Body of pancreas (tissue), 4 donors: ENCODE data around the gene BTG4. TPM values are rescaled to one million over a fixed set of nuclear protein-coding genes. Genes with fewer than 3 reads are reported as not detected.

Source experiments
- ATAC-seq: fragments of 150-250 bp; one replicate; pipeline ENCODE4 v1.9.1; 2016
- DNase-seq, 4 donors: peaks; one replicate each; pipeline ENCODE4 v3.0.0-alpha.2; 2019
- H3K27ac ChIP-seq, 4 donors: fragments of 200-600 bp; sonication (generic); 1 replicate in 3 of 4; 2 replicates in 1 of 4; pipeline versions ENCODE4 v1.5.1 to v1.6.1; 2016 to 2019; ENCODE audit warnings: mild to moderate bottlenecking in 1 of 4, mixed read lengths in 1 of 4, moderate library complexity in 1 of 4
- H3K27me3 ChIP-seq, 2 donors: fragments of 200-600 bp; sonication (generic); one replicate each; pipeline ENCODE4 v1.6.0; 2016; ENCODE audit warnings: mild to moderate bottlenecking in 1 of 2
- H3K36me3 ChIP-seq, 2 donors: fragments of 200-600 bp; sonication (generic); replicated peaks in 1 of 2; 2 replicates each; pipeline ENCODE4 v1.5.1; 2016; ENCODE audit warnings: low read depth in 2 of 2; ENCODE audit not compliant: insufficient read depth in 1 of 2
- H3K4me1 ChIP-seq: fragments of 200-600 bp; sonication (generic); one replicate; pipeline ENCODE4 v1.6.0; 2016
- H3K4me3 ChIP-seq, 2 donors: fragments of 200-600 bp; sonication (generic); 1 replicate in 1 of 2; 2 replicates in 1 of 2; pipeline ENCODE4 v1.5.1; 2016 to 2019
- H3K9me3 ChIP-seq, 3 donors: fragments of 200-600 bp; sonication (generic); 1 replicate in 2 of 3; 2 replicates in 1 of 3; pipeline ENCODE4 v1.5.1; 2016
- CTCF ChIP-seq, 7 experiments: fragments of 450-650 bp in 4 of 7; fragments of 200-600 bp in 3 of 7; sonication (generic) in 3 of 7; IDR thresholded peaks; one replicate each; pipeline ENCODE4 v1.5.1; 2016 to 2019; ENCODE audit warnings: antibody characterized with exemption in 7 of 7
- POLR2A ChIP-seq, 3 donors: fragments of 450-650 bp; IDR thresholded peaks; one replicate each; pipeline ENCODE4 v1.6.1; 2016; ENCODE audit warnings: antibody characterized with exemption in 3 of 3, mild to moderate bottlenecking in 2 of 3
- WGBS, 2 donors: methylation state at CpG; one replicate each; pipeline ENCODE4 v1.1.5; 2017; 5-methylcytosine and 5-hydroxymethylcytosine counted together
- intact Hi-C: fragments of 100-400 bp; cut with DNase I; formaldehyde crosslinking; loops from one replicate; pipeline ENCODE4 v1.15.1; 2023
- total RNA-seq, 2 donors: library from RNA; depleted of rRNA; stranded (reverse); fragments of >200 nt; gene quantifications; one replicate each; pipeline ENCODE4 v1.1.0, GENCODE V29; 2016

Gene BTG4
- total RNA-seq, 2 donors from 2014 or later = not detected

GRCh38 chr11:111526501-111526900 is 14.3 kb upstream of the BTG4 start:
- H3K4me3 ChIP-seq = no peak overlapping the region
- TF ChIP-seq POLR2A (IDR thresholded peaks at IDR 0.05) (no peak), CTCF (IDR thresholded peaks at IDR 0.05) (no peak)
- ATAC-seq (no peak), DNase-seq (no peak)
- H3K9me3 ChIP-seq = no peaks in the 10 kb centered on the region
- H3K27ac ChIP-seq = no peak overlapping the region
- intact Hi-C loops = no loop called here
- WGBS, 2 donors = 71 to 75% methylated on average over 1 of the region's 1 CpG
- H3K36me3 ChIP-seq = no peaks in the 10 kb centered on the region
- H3K4me1 ChIP-seq = no peaks in the 10 kb centered on the region
- no peaks in the 10 kb centered on the region for H3K27me3 ChIP-seq

- intact Hi-C loops = no loop called here
- no peaks in the 10 kb centered on the region for H3K4me1 ChIP-seq
- no peak for ATAC-seq
- no peak overlapping the region for H3K27ac ChIP-seq
- H3K36me3 ChIP-seq = no peaks in the 10 kb centered on the region
- H3K27me3 ChIP-seq = no peaks in the 10 kb centered on the region
- TF ChIP-seq CTCF (IDR thresholded peaks at IDR 0.05) = no peak
- TF ChIP-seq POLR2A (IDR thresholded peaks at IDR 0.05) = no peak
- no peak for DNase-seq
- 78 to 92% methylated on average over 1 of the region's 1 CpG for WGBS, 2 donors
- no peak overlapping the region for H3K4me3 ChIP-seq
- H3K9me3 ChIP-seq = no peaks in the 10 kb centered on the region
Observed at GRCh38 chr11:111525456-111525855, 13.3 kb upstream of the BTG4 start.

- H3K27ac ChIP-seq = no peak overlapping the region
- no peak for DNase-seq
- TF ChIP-seq CTCF (IDR thresholded peaks at IDR 0.05) (no peak), POLR2A (IDR thresholded peaks at IDR 0.05) (no peak)
- H3K4me1 ChIP-seq = no peaks in the 10 kb centered on the region
- WGBS, 2 donors = 60 to 80% methylated on average over 1 of the region's 1 CpG
- no peaks in the 10 kb centered on the region for H3K9me3 ChIP-seq
- intact Hi-C loops = no loop called here
- no peak overlapping the region for H3K4me3 ChIP-seq
- ATAC-seq = no peak
- no peaks in the 10 kb centered on the region for H3K27me3 ChIP-seq
- H3K36me3 ChIP-seq = no peaks in the 10 kb centered on the region
Observed at GRCh38 chr11:111524056-111524455, 11.9 kb upstream of the BTG4 start.

GRCh38 chr11:111523343-111523742 is 11.2 kb upstream of the BTG4 start:
- H3K36me3 ChIP-seq = no peaks in the 10 kb centered on the region
- H3K27ac ChIP-seq = no peak overlapping the region
- H3K27me3 ChIP-seq = no peaks in the 10 kb centered on the region
- H3K4me1 ChIP-seq = no peaks in the 10 kb centered on the region
- H3K4me3 ChIP-seq = no peak overlapping the region
- intact Hi-C loops = no loop called here
- no peak for TF ChIP-seq POLR2A (IDR thresholded peaks at IDR 0.05)
- TF ChIP-seq CTCF (IDR thresholded peaks at IDR 0.05) = no peak
- WGBS, 2 donors = 87 to 91% methylated on average over 2 of the region's 2 CpGs
- ATAC-seq (no peak), DNase-seq (no peak)
- H3K9me3 ChIP-seq = no peaks in the 10 kb centered on the region

GRCh38 chr11:111522426-111522825 is 10.2 kb upstream of the BTG4 start:
- no peak for DNase-seq
- 60% methylated on average over 5 of the region's 5 CpGs for WGBS, 2 donors
- intact Hi-C loops = no loop called here

More at GRCh38 chr11:111522426-111522825, 10.2 kb upstream of the BTG4 start:
- TF ChIP-seq POLR2A (IDR thresholded peaks at IDR 0.05) (no peak), CTCF (IDR thresholded peaks at IDR 0.05) (no peak)
- ATAC-seq = no peak
- H3K4me1 ChIP-seq = no peaks in the 10 kb centered on the region
- H3K36me3 ChIP-seq = no peaks in the 10 kb centered on the region
- no peak overlapping the region for H3K4me3 ChIP-seq
- H3K27me3 ChIP-seq = no peaks in the 10 kb centered on the region
- H3K27ac ChIP-seq = no peak overlapping the region
- no peaks in the 10 kb centered on the region for H3K9me3 ChIP-seq
